ENCODE data around the gene ZNF423. TPM values are rescaled to one million over a fixed set of nuclear protein-coding genes. Genes with fewer than 3 reads are reported as not detected.

Gene ZNF423
- total RNA-seq, 2 experiments from 2014 or later: not detected

DNA sequence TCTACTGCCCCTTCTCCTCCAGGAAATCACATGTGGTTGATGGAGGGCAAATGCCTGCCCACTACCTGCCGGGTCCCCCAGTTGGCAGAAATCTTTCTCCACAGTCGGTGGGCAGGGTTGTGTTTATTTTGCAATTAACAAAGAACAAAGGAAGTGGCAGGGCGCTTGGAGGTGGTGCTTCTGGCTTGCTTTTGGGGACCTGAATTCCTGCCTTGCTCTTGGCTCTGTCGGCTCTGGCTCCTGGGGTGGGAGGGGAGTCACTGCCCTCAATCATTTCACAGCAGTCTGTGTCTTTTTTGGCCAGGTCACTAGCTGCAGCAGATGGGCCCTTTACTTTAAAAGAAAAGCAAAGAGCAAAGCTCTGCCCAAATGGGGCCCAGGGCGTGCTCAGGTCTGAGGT, 413.1 kb downstream of the ZNF423 start:
- POLR2A ChIA-PET: no interaction called here
- TF ChIP-seq CTCF (IDR thresholded peaks at IDR 0.05): no peak
- Mint-ChIP-seq H3K36me3 (ENCODE audit: low read depth) (no peaks in the 10 kb centered on the region), H3K4me3 (no peak overlapping the region), H3K27me3 (no peaks in the 10 kb centered on the region), H3K9me3 (no peaks in the 10 kb centered on the region), H3K27ac (peak overlapping the region; percentile 60), H3K4me1 (ENCODE audit: low read depth) (peaks cover 23% of the 10 kb centered on the region)
- ATAC-seq (no peak), DNase-seq (no peak)
- CTCF ChIA-PET: interaction anchor here (1.0 to 2.0 kb wide), 5 partner anchors 20 to 415 kb away, joined by 3 to 9 read pairs (median 6); no protein-coding TSS in a partner anchor
- intact Hi-C loops (cut with micrococcal nuclease): no loop called here

DNA sequence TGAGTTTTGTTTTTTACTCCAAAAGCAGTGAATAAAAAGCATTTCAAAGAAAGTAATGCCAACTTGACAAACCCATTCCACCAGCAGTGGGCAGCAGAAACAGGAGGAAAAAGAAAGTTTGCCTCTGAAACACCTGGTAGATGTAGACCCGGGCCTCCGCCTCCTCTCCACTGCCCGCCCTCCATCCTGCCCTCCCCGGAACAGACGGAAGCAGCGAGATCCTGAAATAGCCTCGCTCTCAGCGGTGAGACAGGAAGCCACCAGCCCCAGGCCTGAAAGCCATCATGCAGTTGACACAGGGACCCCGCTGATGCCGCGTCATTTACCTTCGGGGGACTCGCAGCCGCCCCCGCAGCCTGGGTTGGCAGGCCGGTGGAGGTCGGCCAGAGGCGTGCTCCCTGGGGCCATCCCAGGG, 414.5 kb downstream of the ZNF423 start:
- peak; percentile 49 for TF ChIP-seq CTCF (IDR thresholded peaks at IDR 0.05)
- Mint-ChIP-seq H3K4me1 (ENCODE audit: low read depth) (peaks cover 23% of the 10 kb centered on the region), H3K9me3 (no peaks in the 10 kb centered on the region), H3K27ac (peak overlapping the region; percentile 23), H3K27me3 (no peaks in the 10 kb centered on the region), H3K4me3 (peak overlapping the region; percentile 16), H3K36me3 (ENCODE audit: low read depth) (no peaks in the 10 kb centered on the region)
- POLR2A ChIA-PET: no interaction called here
- CTCF ChIA-PET: interaction anchor here (1.9 to 2.0 kb wide), 2 partner anchors 22 to 151 kb away, joined by 7 to 10 read pairs; no protein-coding TSS in a partner anchor
- intact Hi-C loops (cut with micrococcal nuclease): no loop called here
- DNase-seq (peak; percentile 87), ATAC-seq (peak; percentile 99)

GRCh38 chr16:49440156-49441065, 415.5 kb downstream of the ZNF423 start:
- ChIA-PET CTCF (interaction anchor here (0.6 to 1.9 kb wide), 4 partner anchors 22 to 152 kb away, joined by 3 to 10 read pairs (median 4); no protein-coding TSS in a partner anchor), POLR2A (no interaction called here)
- TF ChIP-seq CTCF (IDR thresholded peaks at IDR 0.05): no peak
- DNase-seq (no peak), ATAC-seq (no peak)
- H3K4me1 Mint-ChIP-seq (ENCODE audit: low read depth): peaks cover 23% of the 10 kb centered on the region
- no peak overlapping the region for H3K4me3 Mint-ChIP-seq
- peak overlapping the region; percentile 28 for H3K27ac Mint-ChIP-seq
- no peaks in the 10 kb centered on the region for H3K27me3 Mint-ChIP-seq
- intact Hi-C loops (cut with micrococcal nuclease): no loop called here
- H3K36me3 Mint-ChIP-seq (ENCODE audit: low read depth): no peaks in the 10 kb centered on the region
- H3K9me3 Mint-ChIP-seq: no peaks in the 10 kb centered on the region

DNA sequence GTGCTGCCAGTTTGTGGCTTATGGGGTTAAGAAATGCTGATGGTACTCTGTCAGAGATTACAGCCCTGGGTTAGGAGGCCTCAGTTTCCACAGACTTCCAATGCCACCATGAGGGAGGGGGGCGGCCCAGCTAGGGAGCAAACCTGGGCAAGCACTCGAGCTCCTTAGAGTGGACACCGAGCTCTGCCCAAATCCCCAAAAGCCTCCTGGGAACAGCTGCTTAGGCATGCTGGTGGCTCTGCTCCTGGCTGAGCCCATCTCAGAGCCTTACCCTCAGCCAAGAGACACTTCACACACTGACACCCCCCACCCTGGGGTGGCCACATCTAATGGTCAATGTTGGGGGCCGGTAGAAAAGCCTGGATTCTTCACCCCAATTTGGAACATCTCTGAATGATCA, 416.2 kb downstream of the ZNF423 start:
- Mint-ChIP-seq H3K27me3 (no peaks in the 10 kb centered on the region), H3K9me3 (no peaks in the 10 kb centered on the region), H3K4me3 (no peak overlapping the region), H3K4me1 (ENCODE audit: low read depth) (peaks cover 23% of the 10 kb centered on the region), H3K27ac (no peak overlapping the region), H3K36me3 (ENCODE audit: low read depth) (no peaks in the 10 kb centered on the region)
- ChIA-PET CTCF (interaction anchor here (0.6 to 1.9 kb wide), 4 partner anchors 23 to 153 kb away, joined by 3 to 10 read pairs (median 4); no protein-coding TSS in a partner anchor), POLR2A (no interaction called here)
- DNase-seq (no peak), ATAC-seq (no peak)
- no peak for TF ChIP-seq CTCF (IDR thresholded peaks at IDR 0.05)
- intact Hi-C loops (cut with micrococcal nuclease): no loop called here

GRCh38 chr16:49439050-49439449, 416.9 kb downstream of the ZNF423 start:
- Mint-ChIP-seq H3K4me3 (no peak overlapping the region), H3K27me3 (no peaks in the 10 kb centered on the region), H3K36me3 (ENCODE audit: low read depth) (no peaks in the 10 kb centered on the region), H3K4me1 (ENCODE audit: low read depth) (peaks cover 23% of the 10 kb centered on the region), H3K9me3 (no peaks in the 10 kb centered on the region), H3K27ac (no peak overlapping the region)
- DNase-seq (no peak), ATAC-seq (no peak)
- POLR2A ChIA-PET: no interaction called here
- intact Hi-C loops (cut with micrococcal nuclease): no loop called here
- TF ChIP-seq CTCF (IDR thresholded peaks at IDR 0.05): no peak
- CTCF ChIA-PET: no interaction called here

Data from activated CD8-positive, alpha-beta T cell treated with anti-CD3 and anti-CD28 coated beads for 36 hours (primary cell).